GM18951 (cell line): ENCODE measurements around the gene SMOC1.

Source experiments
- POLR2A ChIP-seq: IDR thresholded peaks from 4 replicates; pipeline ENCODE4 v1.6.1; 2011; ENCODE audit warnings: mild to moderate bottlenecking; ENCODE audit not compliant: insufficient read length, insufficient read depth; ENCODE audit errors: extremely low read depth
- in situ Hi-C: fragments of 300-500 bp; cut with MboI; formaldehyde crosslinking; loops from one replicate; pipeline ENCODE4 v1.12.0; 2022; ENCODE audit warnings: low sequenced_read_pairs, mixed read lengths, inconsistent platforms; ENCODE audit not compliant: unreplicated experiment

SMOC1 gene

DNA sequence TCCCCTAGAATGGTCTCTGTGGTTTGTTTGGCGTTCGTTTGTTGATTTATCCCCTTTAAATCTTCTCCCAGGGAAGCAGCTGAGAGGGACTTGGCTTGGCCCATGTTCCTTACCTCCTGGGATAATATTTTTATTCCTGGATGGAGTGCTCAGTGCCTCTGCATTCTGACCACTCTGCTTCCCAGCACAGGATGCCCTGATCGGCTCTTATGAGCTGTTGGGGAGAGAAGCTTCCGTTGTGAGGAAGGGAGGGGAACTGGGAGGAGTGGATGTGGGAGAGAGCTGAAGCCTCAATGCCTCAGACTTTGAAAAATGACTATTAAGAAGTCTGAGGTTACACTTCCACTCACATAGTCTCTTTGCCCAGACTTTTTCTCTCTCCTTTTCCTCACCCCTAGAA is 114.8 kb downstream of the SMOC1 start:
- in situ Hi-C loops = no loop called here
- TF ChIP-seq POLR2A = no peak

DNA sequence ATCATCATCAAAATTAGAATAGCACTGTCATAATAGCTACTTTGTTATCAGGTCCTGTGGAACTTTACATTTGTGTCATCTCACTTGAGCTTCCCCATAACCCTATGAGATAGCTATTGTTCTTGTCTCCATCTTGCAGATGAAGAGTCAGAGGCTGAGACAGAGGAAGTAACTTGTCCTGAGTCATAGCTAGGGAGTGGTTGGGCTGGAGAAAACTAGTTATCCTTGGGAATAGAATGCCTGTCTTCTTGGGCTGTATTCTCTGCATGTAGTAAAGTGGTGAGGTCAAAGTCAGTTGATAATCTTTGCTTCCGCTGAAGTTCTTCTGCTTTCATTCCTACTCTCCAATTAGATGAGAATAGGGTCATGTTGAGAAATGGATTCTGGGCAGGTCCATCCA is 117.0 kb downstream of the SMOC1 start:
- no peak for TF ChIP-seq POLR2A
- in situ Hi-C loops = no loop called here

DNA sequence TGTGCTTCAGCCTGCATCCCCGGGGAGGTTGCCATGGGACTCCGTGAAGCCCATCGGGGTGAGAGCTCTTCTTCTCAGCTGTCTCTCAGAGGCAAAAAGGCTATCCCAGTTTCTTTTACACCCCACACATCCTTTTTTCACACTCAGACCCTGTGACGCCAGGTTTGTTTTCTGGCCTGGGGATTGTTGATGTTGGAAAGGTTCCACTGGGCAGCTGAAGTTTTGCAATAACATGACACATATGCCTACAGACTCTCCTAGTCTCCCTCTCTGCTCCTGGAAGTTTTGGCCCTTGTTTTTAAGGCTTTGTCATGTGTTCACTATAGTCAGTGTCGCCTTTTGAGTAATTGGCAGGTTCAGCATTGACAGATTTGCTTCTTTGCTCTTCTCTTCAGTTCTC is 118.6 kb downstream of the SMOC1 start:
- in situ Hi-C loops = no loop called here

DNA sequence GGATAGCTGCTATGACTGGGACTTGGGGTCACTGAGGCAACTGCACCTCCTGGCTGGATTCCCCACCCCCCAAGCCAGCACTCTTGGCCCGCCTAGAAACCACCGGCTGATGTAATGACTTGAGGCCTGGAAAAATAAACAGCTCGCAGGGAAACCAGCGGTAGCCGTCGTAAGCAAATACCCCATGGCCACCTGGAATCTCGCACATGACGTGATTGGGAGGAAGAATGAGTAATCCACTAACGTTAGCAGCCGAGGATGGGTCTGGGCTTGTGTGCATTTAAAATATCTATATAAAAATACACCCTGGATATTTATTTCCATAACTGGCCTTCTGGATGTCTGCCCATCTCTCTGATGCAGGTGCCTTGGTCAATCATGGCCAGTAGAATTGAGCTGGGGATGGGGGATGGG is 120.1 kb downstream of the SMOC1 start:
- in situ Hi-C loops = no loop called here
- TF ChIP-seq POLR2A = no peak

More for the DNA sequence above, 118.6 kb downstream of the SMOC1 start:
- no peak for TF ChIP-seq POLR2A

DNA sequence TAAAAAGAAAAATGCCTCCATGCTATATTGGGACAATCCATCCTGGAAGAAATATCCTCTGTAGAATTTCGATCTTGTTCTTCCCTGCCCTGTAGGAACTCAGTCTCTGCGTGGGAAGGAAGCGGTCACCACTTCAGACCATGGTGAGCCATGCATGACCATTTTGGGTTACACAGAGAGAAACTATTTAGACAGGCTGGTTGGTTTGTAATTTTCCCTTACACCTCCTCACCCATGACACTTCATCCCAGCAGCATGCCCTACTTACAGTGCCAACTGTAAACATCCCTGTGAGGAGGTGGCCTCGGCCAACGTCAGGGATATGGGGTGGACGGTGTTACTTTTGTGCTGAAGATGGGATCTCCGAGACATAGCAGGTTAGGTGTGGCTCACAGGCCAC is 121.4 kb downstream of the SMOC1 start:
- no peak for TF ChIP-seq POLR2A
- in situ Hi-C loops = loop anchor here (25.0 kb wide), 1 partner anchor 413 kb away; no protein-coding TSS in a partner anchor

DNA sequence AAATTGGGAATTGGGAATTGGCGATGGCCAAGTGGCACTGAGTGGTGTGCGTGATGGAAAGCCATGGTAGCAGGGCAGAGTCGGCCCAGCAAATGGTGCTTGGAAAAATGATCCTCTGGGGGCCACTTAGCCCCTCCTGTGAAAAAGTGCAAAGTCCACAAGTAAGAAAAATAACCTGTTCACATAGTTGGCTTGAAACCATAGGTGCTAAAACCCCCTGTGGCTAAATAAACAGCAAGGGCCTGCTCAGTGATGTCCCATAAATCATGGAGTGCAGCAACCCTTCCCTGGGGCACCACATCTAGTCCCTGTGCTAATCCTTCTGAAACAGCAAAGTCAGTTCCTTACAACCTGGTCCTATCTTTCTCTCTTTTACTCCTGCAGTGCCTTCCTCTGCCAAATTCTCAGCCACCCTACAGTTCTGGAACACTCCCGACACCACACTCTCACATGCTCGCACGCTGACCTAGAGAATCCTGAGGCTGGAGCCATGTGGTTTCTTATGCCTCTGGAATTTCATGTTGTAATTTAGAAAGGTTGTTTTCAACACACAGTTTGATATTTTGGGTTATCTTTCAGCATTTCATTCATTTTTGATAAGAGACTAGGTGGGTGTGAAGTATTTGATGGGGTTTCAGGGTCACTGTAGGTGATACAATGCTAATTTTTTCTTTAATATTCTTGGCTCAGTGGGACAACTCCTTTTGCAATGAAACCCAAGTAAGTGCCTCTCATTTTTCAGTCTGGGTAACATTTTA is 123.6 kb downstream of the SMOC1 start:
- TF ChIP-seq POLR2A = no peak
- in situ Hi-C loops = loop anchor here (25.0 kb wide), 1 partner anchor 415 kb away; no protein-coding TSS in a partner anchor

DNA sequence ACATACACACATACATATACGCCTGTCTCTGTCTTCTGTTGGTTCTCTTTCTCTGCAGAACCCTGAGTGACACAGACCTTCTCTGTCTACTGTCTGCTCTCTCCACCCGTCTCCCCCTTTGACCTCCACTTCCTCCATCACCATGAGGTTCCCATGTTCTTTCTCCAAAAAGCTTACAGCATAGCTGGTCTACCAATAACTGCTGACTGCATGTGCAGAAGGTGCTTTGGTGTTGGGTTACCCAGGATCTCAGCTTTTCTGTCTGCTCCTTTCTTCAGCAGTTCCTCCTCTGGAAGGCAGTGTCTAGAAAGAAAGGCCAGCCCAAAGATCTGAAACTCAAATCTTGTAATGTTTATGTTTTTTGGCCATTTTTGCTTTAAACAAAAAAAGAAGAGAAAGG is 125.6 kb downstream of the SMOC1 start:
- in situ Hi-C loops = loop anchor here (25.0 kb wide), 1 partner anchor 417 kb away; no protein-coding TSS in a partner anchor
- TF ChIP-seq POLR2A = no peak

DNA sequence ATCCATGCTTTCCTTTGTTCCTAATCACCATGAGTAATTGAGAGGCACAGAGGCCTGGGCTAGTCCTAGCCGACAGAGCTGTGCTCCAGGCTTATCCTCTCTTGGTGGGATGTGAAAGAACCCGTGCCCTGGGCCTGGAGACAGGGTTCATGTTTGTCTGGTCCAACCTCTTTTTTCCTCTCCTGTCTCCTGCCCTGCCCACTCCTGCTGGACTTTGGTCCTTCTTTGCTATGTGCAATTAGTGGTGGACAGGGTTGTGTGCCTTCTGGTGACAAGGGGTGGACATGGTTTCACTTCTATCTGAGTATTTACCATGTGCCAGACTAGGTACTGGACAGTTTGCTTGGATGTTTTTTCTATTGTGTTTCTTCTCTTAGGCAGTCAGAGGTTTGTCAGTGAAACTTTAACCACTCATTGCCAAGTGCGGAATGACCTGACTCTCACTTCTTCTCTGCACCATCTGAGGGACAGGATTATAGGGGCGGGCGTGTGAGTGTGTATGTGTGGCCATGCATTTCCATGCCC is 126.1 kb downstream of the SMOC1 start:
- in situ Hi-C loops = loop anchor here (25.0 kb wide), 1 partner anchor 418 kb away; no protein-coding TSS in a partner anchor
- no peak for TF ChIP-seq POLR2A

DNA sequence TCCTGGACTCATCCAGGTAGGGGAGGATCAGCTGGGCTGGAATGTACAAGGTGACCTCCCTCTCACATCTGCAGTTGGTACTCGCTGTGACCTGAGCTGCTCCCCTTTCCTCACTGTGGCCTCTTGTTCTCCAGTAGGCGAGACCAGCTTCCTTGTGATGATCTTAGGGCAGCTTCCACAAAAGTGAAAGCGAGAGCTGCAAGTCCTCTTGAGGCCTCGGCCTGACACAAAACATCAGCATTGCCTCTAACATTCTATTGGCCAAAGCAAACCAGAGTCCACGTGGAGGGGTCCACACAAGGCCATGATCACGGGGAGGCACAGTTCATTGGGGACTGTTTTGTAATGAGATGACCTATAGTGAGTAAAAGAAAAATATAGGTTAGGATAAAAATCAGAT is 127.5 kb downstream of the SMOC1 start:
- in situ Hi-C loops = loop anchor here (25.0 kb wide), 1 partner anchor 419 kb away; no protein-coding TSS in a partner anchor
- TF ChIP-seq POLR2A = no peak

DNA sequence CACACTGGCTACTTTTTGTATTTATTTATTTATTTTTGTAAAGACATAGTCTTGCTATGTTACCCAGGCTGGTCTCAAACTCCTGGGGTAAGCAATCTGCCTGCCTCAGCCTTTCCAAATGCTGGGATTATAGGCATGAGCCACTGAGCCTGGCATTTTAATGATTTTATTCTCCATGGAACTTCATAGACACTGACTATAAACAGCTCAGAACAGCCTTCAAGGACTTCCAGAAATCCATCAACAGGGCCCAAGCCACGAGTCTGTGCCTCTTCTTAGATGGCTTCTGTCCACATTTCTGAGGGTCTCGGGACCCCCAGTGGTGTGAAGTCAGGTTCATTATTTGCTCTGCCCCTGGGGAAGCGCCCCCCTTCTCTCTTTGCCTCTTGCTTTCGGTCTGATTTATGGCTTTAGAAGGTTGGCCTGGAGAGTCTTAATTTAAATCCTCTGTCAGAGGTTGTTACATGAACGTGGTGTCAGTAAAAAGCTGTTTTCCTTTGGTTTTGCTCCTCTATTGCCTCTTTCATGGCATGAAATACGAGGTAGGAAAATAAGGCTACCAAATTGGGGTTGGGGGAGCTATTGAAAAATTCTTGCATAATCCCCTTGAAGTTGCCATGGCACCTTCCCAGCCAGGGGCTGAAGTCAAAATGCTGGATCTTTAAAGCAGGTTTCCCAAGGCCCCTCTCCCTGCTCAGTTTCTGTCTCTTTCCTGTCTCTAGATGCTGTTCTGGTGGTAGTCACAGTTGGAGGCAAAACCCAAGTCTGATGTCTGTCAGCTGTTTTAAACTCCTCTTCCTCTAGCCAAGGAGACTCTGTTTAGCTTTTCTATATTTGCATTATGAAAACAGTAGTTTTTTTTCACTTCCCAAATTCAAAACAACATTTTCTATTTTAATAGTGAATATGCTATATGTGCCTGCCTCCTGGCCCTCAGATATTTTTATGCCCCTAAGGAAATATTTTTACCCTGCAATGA is 129.4 kb downstream of the SMOC1 start:
- no peak for TF ChIP-seq POLR2A
- in situ Hi-C loops = loop anchor here (25.0 kb wide), 1 partner anchor 421 kb away; no protein-coding TSS in a partner anchor

DNA sequence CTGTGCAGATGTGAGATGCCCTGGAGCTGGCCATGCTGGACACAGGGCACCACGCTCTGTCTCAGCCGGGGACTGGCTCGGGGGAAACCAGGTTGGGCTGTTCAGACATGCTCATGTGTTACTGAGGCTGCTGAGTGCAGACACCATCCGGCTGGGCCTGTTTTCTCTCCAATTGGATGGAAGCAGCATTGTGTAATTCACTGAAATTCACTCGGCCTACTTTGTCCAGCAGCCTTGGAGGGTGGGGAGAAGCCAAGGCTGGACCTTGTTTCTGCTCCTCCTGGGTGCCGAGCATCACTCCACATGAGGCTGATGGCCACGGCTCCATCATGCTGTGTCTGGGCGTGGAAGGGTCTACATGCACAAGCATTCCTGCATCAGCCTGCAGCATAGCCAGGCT is 130.7 kb downstream of the SMOC1 start:
- no peak for TF ChIP-seq POLR2A
- in situ Hi-C loops = loop anchor here (10.0 to 25.0 kb wide), 2 partner anchors 195 to 423 kb away; no protein-coding TSS in a partner anchor

DNA sequence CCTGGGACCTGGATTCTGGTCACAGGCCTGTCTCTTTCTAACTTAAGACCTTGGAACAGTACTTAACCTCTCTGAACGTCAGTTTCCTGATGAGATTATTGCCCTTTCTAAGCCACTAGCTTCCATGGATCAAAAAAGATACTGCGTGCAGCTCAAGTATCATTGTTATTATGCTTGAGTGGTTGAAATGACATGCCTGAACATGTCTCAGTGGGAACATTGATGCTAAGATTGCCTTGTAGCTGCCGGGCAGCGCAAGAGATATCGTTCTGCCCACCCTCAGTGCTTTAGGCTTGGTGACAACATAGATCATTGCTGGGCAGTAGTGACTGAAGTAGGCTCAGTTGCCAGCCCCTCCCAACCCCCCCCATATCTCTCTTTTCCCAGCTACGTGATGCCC is 131.9 kb downstream of the SMOC1 start:
- in situ Hi-C loops = loop anchor here (10.0 to 25.0 kb wide), 2 partner anchors 196 to 424 kb away; no protein-coding TSS in a partner anchor
- TF ChIP-seq POLR2A = no peak

DNA sequence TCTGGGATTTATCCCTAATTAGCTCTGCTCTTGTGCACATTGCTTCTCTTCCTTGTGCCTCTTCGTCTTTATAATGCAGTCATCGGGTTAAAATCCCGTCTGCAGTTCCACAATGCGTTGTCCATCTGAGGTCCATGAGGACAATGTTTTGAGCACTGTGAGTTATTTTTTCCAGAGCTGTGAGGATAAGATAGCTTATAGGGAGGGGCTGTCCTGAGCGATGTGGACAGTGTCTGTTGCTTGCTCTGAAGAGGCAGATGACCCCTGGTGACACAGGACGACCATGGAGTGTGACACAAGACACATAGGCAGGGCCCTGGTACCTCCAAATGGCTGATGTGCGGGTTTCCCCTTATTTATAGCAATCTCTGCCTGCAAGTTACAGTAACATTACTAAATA is 132.5 kb downstream of the SMOC1 start:
- no peak for TF ChIP-seq POLR2A
- in situ Hi-C loops = loop anchor here (10.0 to 25.0 kb wide), 2 partner anchors 197 to 424 kb away; no protein-coding TSS in a partner anchor
